D341Med (cell line): Measurements from ENCODE around the gene TTK.
A peak's percentile ranks its signal among the peaks of the same experiment; 100 is the strongest.

Experiments used
- DNase-seq: peaks from one replicate; pipeline ENCODE4 v3.0.0; 2012; ENCODE audit warnings: low spot score

Gene TTK

GRCh38 chr6:80004173-80005072 lies at the start of gene TTK:
TTK (plus strand) TSS chr6:80004649; CDS start chr6:80005844, 1,195 bp downstream.
- peak; percentile 97 for DNase-seq

- DNase-seq = no peak
Measured at GRCh38 chr6:79954849-79955248, 49.6 kb upstream of the TTK start.

- no peak for DNase-seq
Measured at GRCh38 chr6:79964607-79965081, 39.8 kb upstream of the TTK start.

DNA sequence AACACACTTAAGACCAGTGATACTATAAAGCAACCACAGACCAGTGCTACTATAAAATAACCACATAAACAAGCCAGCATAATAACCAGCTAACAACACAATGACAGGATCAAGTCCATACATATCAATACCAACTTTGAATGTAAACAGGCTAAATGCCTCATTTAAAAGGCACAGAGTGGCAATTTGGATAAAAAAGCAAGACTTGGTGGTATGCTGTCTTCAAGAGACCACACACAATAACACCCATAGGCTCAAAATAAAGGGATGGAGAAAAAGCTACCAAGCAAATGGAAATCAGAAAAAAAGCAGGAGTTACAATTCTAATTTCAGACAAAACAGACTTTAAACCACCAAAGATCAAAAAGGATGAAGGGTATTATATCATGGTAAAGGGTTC lies 37.3 kb upstream of the TTK start:
- DNase-seq = no peak

DNA sequence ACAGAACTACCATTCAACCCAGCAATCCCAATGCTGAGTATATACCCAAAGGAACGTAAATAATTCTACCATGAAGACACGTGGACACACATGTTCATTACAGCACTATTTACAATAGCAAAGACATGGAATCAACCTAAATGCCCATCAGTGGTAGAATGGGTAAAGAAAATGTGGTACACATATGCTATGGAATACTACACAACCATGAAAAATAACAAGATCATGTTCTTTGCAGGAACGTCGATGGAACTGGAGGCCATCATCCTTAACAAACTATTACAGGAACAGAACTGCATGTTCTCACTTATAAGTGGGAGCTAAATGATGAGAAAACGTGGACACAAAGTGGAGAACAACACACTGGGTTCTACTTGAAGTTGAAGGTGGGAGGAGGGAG lies 34.7 kb upstream of the TTK start:
- DNase-seq = no peak

- no peak for DNase-seq
Measured at GRCh38 chr6:79971193-79971592, 33.3 kb upstream of the TTK start.

DNA sequence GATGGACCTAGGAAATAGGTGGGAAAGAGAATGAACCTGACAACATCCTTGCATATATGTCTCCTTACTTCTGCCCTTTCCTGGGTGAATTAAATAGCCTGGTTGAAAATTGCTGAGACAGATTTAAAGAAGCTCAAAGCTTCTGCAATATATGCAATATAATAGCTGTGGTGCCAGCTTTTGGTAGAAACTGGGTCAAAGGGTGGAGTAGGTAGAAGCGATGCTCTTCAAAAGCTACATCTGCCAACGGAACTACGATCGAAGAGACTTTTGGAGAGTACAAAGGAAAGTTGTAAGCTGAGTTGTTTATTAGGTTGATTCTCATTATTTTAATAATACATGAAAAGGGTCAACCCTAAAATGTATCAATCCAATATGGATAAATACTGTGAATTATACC lies 22.8 kb upstream of the TTK start:
- no peak for DNase-seq

DNA sequence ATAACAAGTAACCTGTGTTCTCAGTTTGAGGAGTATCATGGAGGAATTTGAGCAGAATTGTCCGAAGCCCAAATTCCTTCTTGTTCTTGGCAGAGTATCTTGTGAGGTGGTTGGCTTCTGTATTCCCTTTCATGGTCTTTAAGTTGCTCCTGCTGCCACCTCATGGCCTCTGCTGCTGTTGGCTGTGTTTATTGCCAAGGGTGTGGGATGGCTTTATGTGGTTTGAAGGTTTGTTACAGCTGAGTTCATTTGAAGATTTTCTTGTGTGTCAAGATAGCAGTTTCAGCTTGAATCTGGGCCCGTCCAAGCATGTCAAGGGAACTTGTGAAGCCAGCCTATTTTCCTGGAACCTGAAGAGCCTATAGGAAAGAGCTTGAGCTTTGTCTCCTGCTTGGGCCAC lies 20.2 kb upstream of the TTK start:
- no peak for DNase-seq

GRCh38 chr6:79985128-79985527 lies 19.3 kb upstream of the TTK start:
- DNase-seq = no peak

DNA sequence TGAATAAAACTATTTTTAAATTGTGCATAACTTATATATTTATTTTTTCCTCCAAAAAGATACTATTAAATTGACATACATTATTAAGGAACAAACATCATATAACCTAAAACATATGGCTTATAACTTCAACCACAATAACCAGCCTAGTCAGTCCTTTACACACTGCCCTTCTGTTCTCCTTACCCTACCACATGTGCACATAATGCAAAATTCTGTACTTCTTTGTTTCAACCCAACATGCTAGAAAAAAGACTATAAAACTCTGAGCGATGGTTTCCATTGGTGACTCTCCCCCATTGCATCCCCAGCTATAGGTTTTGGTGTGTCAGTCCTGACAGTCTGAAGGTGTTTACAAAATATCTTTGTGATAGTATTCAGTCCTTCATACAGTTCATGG lies 14.8 kb upstream of the TTK start:
- no peak for DNase-seq

DNA sequence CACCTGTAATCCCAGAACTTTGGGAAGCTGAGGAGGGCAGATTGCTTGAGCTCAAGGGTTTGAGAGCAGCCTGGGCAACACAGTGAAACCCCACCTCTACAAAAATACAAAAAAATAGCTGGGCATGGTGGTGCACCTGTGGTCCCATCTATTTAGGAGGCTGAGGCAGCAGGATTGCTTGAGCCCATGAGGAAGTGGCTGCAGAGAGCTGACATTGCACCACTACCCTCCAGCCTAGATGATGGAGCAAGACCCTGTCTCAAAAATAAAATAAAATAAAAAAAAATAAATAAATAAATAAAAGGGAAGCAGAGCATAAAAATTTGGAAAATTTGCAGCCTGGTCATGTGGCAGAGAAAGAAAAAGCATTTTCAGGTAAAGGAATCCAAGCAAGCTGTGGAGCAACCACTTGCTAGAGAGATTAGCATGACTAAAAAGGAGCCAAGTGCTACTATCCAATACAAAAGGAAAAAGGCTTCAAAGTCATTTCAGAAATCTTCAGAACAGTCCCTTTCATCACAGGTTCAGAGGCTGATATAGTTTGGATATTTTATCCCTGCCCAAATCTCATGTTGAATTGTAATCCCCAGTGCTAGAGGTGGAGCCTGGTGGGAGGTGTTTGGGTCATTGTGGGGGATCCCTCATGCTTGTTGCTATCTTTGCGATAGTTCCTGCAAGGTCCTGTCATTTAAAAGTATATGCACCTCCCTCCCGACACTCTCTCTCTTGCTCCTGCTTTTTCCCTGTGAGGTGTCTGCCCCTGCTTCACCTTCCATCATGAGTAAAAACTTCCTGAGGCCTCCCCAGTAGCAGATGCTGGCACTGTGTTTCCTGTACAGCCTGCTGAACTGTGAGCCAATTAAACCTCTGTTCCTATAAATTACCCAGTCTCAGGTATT lies 11.2 kb upstream of the TTK start:
- DNase-seq = no peak

DNA sequence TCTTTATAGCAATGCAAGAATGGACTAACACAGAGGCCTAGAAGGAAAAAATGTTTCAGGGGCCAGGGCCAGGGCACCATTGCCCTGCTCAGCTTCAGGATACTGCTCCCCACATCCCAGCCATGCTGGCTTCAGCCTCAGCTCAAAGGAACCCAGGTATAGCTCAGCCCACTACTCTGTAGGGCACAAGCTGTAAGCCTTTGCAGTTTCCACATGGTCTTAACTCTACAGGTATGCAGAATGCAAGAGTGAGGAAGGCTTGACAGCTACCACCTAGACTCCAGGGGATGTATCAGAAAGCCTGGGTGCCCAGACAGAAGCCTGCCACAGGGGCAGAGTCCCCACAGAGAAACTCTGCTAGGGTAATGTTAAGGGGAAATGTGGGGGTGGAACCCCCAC lies 10.5 kb upstream of the TTK start:
- DNase-seq = no peak

- DNase-seq = no peak
Measured at GRCh38 chr6:79997728-79998127, 6.7 kb upstream of the TTK start.

DNA sequence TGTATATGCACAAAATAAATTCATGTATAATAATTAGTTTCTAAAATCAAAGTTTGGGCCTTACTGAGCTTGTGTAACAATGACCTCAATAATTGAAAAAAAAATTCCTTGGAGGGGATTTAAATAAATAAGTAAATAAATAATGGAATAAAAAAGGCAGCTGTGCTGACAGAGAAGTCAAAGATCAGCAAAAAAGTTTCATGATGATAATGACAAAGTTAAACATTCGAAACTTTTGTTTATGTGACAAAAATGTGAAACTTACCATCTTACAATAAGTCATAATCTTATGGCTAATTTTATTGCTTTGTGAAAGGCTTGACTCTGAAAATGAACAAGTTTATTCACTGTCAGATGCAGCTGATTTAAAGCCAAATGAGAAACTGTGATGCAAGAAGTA lies 3.1 kb upstream of the TTK start:
- no peak for DNase-seq

GRCh38 chr6:80003826-80004172 lies 650 bp upstream of the TTK start:
- DNase-seq = peak; percentile 67

DNA sequence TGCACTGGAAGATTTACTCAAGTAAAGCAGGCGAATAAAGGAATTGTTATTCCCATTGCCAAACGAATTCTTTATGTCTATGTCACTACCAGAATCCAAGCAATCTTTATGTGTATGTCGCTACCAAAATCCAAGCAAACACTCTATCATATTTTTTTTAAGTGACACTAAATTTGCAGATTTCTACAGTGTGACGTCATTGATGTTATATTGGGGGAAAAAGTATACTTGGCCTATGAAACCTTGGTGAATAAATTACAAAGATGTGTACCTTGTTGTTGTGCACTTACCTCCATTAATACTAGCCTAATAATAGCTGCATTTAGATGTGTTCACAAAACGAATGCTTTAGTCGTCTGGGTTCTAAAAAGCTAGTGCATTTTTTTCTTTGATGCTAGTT lies 957 bp downstream of the TTK start:
- no peak for DNase-seq

GRCh38 chr6:80006541-80006940 lies 2.1 kb downstream of the TTK start:
- no peak for DNase-seq

- DNase-seq = no peak
Measured at GRCh38 chr6:80009531-80009930, 5.1 kb downstream of the TTK start.

DNA sequence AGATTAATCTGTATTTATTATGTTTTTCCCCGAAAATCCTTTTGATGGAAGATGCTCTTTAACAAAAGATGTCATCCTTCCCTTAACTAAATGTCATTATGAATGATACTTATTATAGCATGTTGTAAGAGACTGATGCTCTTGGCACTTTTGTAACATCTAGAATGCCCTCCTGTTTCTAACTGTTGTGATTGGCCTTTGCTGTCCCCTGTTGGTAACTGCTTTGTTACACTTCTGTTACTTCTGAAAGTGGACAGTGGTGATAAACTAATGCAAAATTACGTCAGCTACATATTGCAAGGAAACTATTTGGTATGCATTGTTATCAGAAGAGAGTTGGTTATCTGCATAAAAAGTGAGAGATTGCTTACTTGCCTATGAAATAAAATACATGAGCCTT lies 5.8 kb downstream of the TTK start:
- no peak for DNase-seq

- DNase-seq = no peak
Measured at GRCh38 chr6:80015839-80016435, 11.5 kb downstream of the TTK start.

- DNase-seq = no peak
Measured at GRCh38 chr6:80020381-80021120, 16.1 kb downstream of the TTK start.

DNA sequence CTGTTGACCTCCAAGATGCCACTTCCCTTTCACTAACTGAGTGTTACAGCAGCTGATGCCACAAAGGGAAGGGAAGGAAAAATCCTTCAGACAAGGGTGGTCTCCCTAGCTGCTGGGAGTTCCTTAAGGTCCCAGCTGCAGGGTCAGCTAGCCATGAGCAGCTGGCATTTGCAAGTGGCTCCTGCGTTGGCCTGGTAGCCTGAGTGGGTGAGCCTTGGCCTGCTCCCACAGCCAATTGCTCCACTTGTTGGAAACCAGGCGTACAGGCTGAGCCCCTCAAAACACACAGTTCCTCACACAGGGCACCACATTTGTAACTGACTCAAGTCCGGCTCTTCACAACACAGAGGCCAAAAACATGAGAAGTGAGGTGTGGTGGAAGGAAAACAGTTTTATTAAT lies 16.7 kb downstream of the TTK start:
- DNase-seq = no peak
